Measurements from ENCODE around the gene CLEC4G. TPM values are rescaled to one million over a fixed set of nuclear protein-coding genes. Genes with fewer than 3 reads are reported as not detected.

Gene CLEC4G
- total and polyA plus RNA-seq, 2 of the 8 experiments (the other 6 are each of a cell fraction or from before 2014, with no cell fraction given), result 0.35 to 2.9 TPM

DNA sequence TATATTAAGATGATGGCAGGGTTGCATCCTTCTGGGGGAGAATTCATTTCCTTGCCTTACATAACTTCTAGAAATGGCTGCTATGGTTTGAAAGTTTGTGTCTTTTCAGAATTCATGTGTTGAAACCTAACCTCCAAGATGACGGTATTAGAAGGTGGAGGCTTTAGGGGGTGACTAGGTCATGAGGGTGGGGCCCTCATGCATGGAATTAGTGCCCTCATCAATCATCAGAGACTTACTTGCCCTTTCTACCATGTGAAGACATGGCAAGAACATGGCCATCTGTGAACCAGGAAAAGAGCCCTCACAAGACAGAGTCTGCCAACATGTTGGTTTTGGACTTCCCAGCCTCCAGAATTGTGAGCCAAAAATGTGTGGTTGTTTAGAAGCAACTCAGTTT is 15.1 kb downstream of the CLEC4G start:
- H3K9me3 ChIP-seq (ENCODE audit: insufficient read depth in 2 of 2, low read depth in 1 of 2, low read length in 1 of 2), result peaks cover 0 to 2% of the 10 kb centered on the region in 2 experiments; a peak in 1 of 4 replicates
- no peaks in the 10 kb centered on the region for H3K36me3 ChIP-seq (ENCODE audit: control insufficient read depth in 2 of 4, insufficient read depth in 4 of 4, low read length in 3 of 4)
- H4K20me1 ChIP-seq (replicated peaks in 1 of 2; ENCODE audit: control insufficient read depth in 1 of 2, insufficient read depth in 2 of 2, low read length in 2 of 2), result no peaks in the 10 kb centered on the region
- no peak overlapping the region for H3K4me2 ChIP-seq (ENCODE audit: insufficient read depth in 1 of 2, low read depth in 2 of 2, low read length in 2 of 2)
- H3K79me1 ChIP-seq (ENCODE audit: low read depth, low read length), result no peaks in the 10 kb centered on the region
- WGBS, 2 experiments (ENCODE audit: extremely low coverage in 1 of 2, insufficient coverage in 1 of 2, insufficient read length in 1 of 2, insufficient replicate concordance in 2 of 2, low coverage in 1 of 2, low lambda C conversion rate in 2 of 2, missing lambda C conversion rate in 1 of 2), result 71% methylated on average over 1 of the region's 1 CpG; no CpG with 5 or more reads in 1 of the 2 experiments
- no peaks in the 10 kb centered on the region for H3K27me3 ChIP-seq (replicated peaks in 1 of 4; ENCODE audit: control insufficient read depth in 3 of 4, extremely low read depth in 1 of 4, insufficient read depth in 3 of 4, low read length in 3 of 4)
- H3K56ac ChIP-seq (replicated peaks; ENCODE audit: insufficient read length, low read depth, low read length), result no peak overlapping the region
- no peak overlapping the region for H3K18ac ChIP-seq (ENCODE audit: extremely low read depth, low read length)
- no peak overlapping the region for H4K91ac ChIP-seq (replicated peaks; ENCODE audit: insufficient read length, low read length)
- no peak overlapping the region for H3K23ac ChIP-seq (ENCODE audit: insufficient read length)
- DNase-seq (ENCODE audit: low read depth in 1 of 2, low spot score in 2 of 2) (no peak), FAIRE-seq (no peak)
- H2BK20ac ChIP-seq (ENCODE audit: low read length), result no peak overlapping the region
- no peak overlapping the region for H2BK5ac ChIP-seq (ENCODE audit: low read depth, low read length)
- ChIA-PET CTCF (ENCODE audit: partially characterized antibody) (no interaction called here), POLR2A (ENCODE audit: partially characterized antibody) (no interaction called here)
- H3K4ac ChIP-seq (replicated peaks; ENCODE audit: insufficient read length, low read depth, low read length), result no peak overlapping the region
- no peak overlapping the region for H3K9ac ChIP-seq (replicated peaks in 1 of 4; ENCODE audit: extremely low read depth in 1 of 4, low read depth in 3 of 4, low read length in 3 of 4)
- H3K79me2 ChIP-seq (ENCODE audit: control insufficient read depth in 1 of 2, insufficient read depth in 2 of 2, low read length in 2 of 2), result no peaks in the 10 kb centered on the region
- no peak overlapping the region for H2BK120ac ChIP-seq (replicated peaks; ENCODE audit: low read depth, low read length)
- no peak for TF ChIP-seq TEAD4 (IDR thresholded peaks at IDR 0.05; ENCODE audit: low read depth, low read length)
- TF ChIP-seq, protein P1, sequence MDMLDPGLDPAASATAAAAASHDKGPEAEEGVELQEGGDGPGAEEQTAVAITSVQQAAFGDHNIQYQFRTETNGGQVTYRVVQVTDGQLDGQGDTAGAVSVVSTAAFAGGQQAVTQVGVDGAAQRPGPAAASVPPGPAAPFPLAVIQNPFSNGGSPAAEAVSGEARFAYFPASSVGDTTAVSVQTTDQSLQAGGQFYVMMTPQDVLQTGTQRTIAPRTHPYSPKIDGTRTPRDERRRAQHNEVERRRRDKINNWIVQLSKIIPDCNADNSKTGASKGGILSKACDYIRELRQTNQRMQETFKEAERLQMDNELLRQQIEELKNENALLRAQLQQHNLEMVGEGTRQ (IDR thresholded peaks at IDR 0.05; ENCODE audit: low read length), result no peak
- TF ChIP-seq POLR2A (IDR thresholded peaks at IDR 0.05; ENCODE audit: control extremely low read depth in 1 of 2, low read depth in 2 of 2, low read length in 2 of 2), result no peak
- TF ChIP-seq NRF1 (IDR thresholded peaks at IDR 0.05; ENCODE audit: low read depth, low read length), result no peak
- no peak for TF ChIP-seq BACH1 (IDR thresholded peaks at IDR 0.05; ENCODE audit: low read length)
- no peak overlapping the region for H3K27ac ChIP-seq (ENCODE audit: low read depth, low read length)
- H3K4me3 ChIP-seq (ENCODE audit: extremely low read depth in 1 of 4, insufficient read depth in 2 of 4, low read depth in 3 of 4, low read length in 4 of 4), result no peak overlapping the region
- H2BK12ac ChIP-seq (ENCODE audit: low read depth, low read length), result no peak overlapping the region
- no peak overlapping the region for H3K14ac ChIP-seq (ENCODE audit: insufficient read length)
- H3K23me2 ChIP-seq (ENCODE audit: low read depth, low read length), result no peaks in the 10 kb centered on the region
- H2AFZ ChIP-seq (ENCODE audit: low read length), result no peak overlapping the region
- H4K8ac ChIP-seq (ENCODE audit: extremely low read depth, insufficient read depth, low read length), result no peak overlapping the region
- no peak overlapping the region for H4K5ac ChIP-seq (ENCODE audit: insufficient read length, low read depth, low read length)
- H2BK15ac ChIP-seq (ENCODE audit: low read length), result no peak overlapping the region
- no peak overlapping the region for H2AK5ac ChIP-seq (ENCODE audit: low read depth, low read length)
- H3K4me1 ChIP-seq (replicated peaks in 1 of 4; ENCODE audit: control insufficient read depth in 3 of 4, insufficient read depth in 4 of 4, low read length in 3 of 4), result no peaks in the 10 kb centered on the region

Data from H1 (cell line).